Measurements from ENCODE around the gene GET3. TPM values are rescaled to one million over a fixed set of nuclear protein-coding genes. Genes with fewer than 3 reads are reported as not detected.
"Not testable (repeated sequence)": the region's sequence is repeated elsewhere in the genome, so short reads cannot be mapped to it uniquely, and the experiment has no call there.

GET3 gene
- total and polyA plus RNA-seq, 2 donors (not counting 1 experiment from before 2014, with no cell fraction given) = 37.2 to 61.7 TPM

GRCh38 chr19:12713304-12713703, 24.0 kb upstream of the GET3 start:
- H4K20me1 ChIP-seq (ENCODE audit: control insufficient read depth, insufficient read depth, low read length, poor library complexity, severe bottlenecking); H3K4me3 Mint-ChIP-seq; ATAC-seq (ENCODE audit: low read depth); intact Hi-C loops (cut with micrococcal nuclease); H3K9me3 Mint-ChIP-seq (ENCODE audit: insufficient read depth); H3K9me3 ChIP-seq (ENCODE audit: control extremely low read depth in 1 of 3, control insufficient read depth in 2 of 3, insufficient read depth in 1 of 3, low read length in 2 of 3); H3K9ac ChIP-seq (ENCODE audit: low read length); H3K4me3 ChIP-seq (ENCODE audit: control extremely low read depth in 1 of 5, extremely low read depth in 1 of 5, insufficient read depth in 1 of 5, low read depth in 2 of 5, low read length in 4 of 5); POLR2A ChIA-PET; H3K4me1 ChIP-seq (ENCODE audit: control insufficient read depth in 2 of 2, insufficient read depth in 2 of 2, low read length in 2 of 2); H3K27ac Mint-ChIP-seq; H3K4me2 ChIP-seq (replicated peaks; ENCODE audit: low read depth, low read length, poor library complexity, severe bottlenecking); H3K27me3 Mint-ChIP-seq; H3K27me3 ChIP-seq (replicated peaks in 1 of 4; ENCODE audit: control extremely low read depth in 1 of 4, control insufficient read depth in 3 of 4, insufficient read depth in 4 of 4, low read length in 3 of 4); DNase-seq; H3K4me1 Mint-ChIP-seq; H2AFZ ChIP-seq (ENCODE audit: insufficient read depth, low read depth, low read length, poor library complexity, severe bottlenecking); H3K27ac ChIP-seq (ENCODE audit: low read length in 2 of 2): not testable (repeated sequence)
- Histone ChIP-seq H3K79me2 (ENCODE audit: control insufficient read depth, insufficient read depth, low read length) (peaks cover 17% of the 10 kb centered on the region), H3K36me3 (replicated peaks in 1 of 2; ENCODE audit: control extremely low read depth in 1 of 2, control insufficient read depth in 1 of 2, extremely low read depth in 1 of 2, insufficient read depth in 2 of 2, low read length in 1 of 2) (peaks cover 2 to 37% of the 10 kb centered on the region in 2 experiments)
- CTCF ChIA-PET = interaction anchor here (0.6 to 7.3 kb wide), 4 partner anchors 44 to 133 kb away, joined by 3 to 45 read pairs (median 4); no protein-coding TSS in a partner anchor
- WGBS (ENCODE audit: insufficient coverage) = 100% methylated on average over 3 of the region's 9 CpGs

- Histone ChIP-seq H3K27ac (ENCODE audit: low read length in 2 of 2) (no peak overlapping the region), H3K9ac (ENCODE audit: low read length) (no peak overlapping the region), H3K36me3 (replicated peaks in 1 of 2; ENCODE audit: control extremely low read depth in 1 of 2, control insufficient read depth in 1 of 2, extremely low read depth in 1 of 2, insufficient read depth in 2 of 2, low read length in 1 of 2) (peaks cover 2 to 35% of the 10 kb centered on the region in 2 experiments), H3K4me3 (ENCODE audit: control extremely low read depth in 1 of 5, extremely low read depth in 1 of 5, insufficient read depth in 1 of 5, low read depth in 2 of 5, low read length in 4 of 5) (no peak overlapping the region), H3K4me2 (replicated peaks; ENCODE audit: low read depth, low read length, poor library complexity, severe bottlenecking) (no peak overlapping the region), H3K4me1 (ENCODE audit: control insufficient read depth in 2 of 2, insufficient read depth in 2 of 2, low read length in 2 of 2) (no peaks in the 10 kb centered on the region), H2AFZ (ENCODE audit: insufficient read depth, low read depth, low read length, poor library complexity, severe bottlenecking) (no peak overlapping the region), H3K27me3 (replicated peaks in 1 of 4; ENCODE audit: control extremely low read depth in 1 of 4, control insufficient read depth in 3 of 4, insufficient read depth in 4 of 4, low read length in 3 of 4) (no peaks in the 10 kb centered on the region), H4K20me1 (ENCODE audit: control insufficient read depth, insufficient read depth, low read length, poor library complexity, severe bottlenecking) (no peaks in the 10 kb centered on the region), H3K9me3 (ENCODE audit: control extremely low read depth in 1 of 3, control insufficient read depth in 2 of 3, insufficient read depth in 1 of 3, low read length in 2 of 3) (no peaks in the 10 kb centered on the region), H3K79me2 (ENCODE audit: control insufficient read depth, insufficient read depth, low read length) (peaks cover 35% of the 10 kb centered on the region)
- TF ChIP-seq EZH2 (IDR thresholded peaks at IDR 0.05; ENCODE audit: borderline replicate concordance, insufficient read depth, low read depth, low read length, poor library complexity, severe bottlenecking) = no peak
- TF ChIP-seq CTCF (IDR thresholded peaks at IDR 0.05) = no peak
- peaks cover 8% of the 10 kb centered on the region for H3K4me1 Mint-ChIP-seq
- ChIA-PET POLR2A (no interaction called here), CTCF (interaction anchor here (0.7 to 7.3 kb wide), 7 partner anchors 8 to 133 kb away, joined by 3 to 45 read pairs (median 4); partner anchors contain the start of gene GET3)
- no peaks in the 10 kb centered on the region for H3K27me3 Mint-ChIP-seq
- DNase-seq (no peak), ATAC-seq (ENCODE audit: low read depth) (no peak)
- no peak overlapping the region for H3K4me3 Mint-ChIP-seq
- H3K9me3 Mint-ChIP-seq (ENCODE audit: insufficient read depth) = no peaks in the 10 kb centered on the region
- intact Hi-C loops (cut with micrococcal nuclease) = no loop called here
- H3K27ac Mint-ChIP-seq = no peak overlapping the region
- WGBS (ENCODE audit: insufficient coverage) = 97% methylated on average over 15 of the region's 15 CpGs
Observed at GRCh38 chr19:12715102-12715501, 22.2 kb upstream of the GET3 start.
